ENCODE results near the gene AVPR2.

Gene AVPR2

DNA sequence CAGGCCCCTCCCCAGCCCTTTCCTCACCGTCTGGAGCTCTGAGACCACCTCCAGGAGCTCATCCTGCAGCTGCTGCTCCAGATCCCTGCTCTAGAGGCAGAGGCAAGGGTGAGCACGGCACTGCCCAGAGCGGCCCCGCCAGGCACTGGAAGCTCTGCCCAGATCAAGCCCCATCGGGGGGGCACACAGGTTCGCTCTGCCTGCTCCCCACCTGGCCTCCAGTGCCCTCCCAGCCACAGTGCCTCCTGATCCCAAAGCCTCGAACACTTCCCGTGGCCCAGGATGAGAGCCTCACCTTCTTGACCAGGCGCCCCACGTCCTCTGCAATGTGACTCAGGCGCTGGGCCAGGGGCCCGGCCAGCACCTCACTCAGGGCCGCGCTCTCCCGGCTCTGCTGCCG lies 16.6 kb downstream of the AVPR2 start:
- TF ChIP-seq, protein P1, sequence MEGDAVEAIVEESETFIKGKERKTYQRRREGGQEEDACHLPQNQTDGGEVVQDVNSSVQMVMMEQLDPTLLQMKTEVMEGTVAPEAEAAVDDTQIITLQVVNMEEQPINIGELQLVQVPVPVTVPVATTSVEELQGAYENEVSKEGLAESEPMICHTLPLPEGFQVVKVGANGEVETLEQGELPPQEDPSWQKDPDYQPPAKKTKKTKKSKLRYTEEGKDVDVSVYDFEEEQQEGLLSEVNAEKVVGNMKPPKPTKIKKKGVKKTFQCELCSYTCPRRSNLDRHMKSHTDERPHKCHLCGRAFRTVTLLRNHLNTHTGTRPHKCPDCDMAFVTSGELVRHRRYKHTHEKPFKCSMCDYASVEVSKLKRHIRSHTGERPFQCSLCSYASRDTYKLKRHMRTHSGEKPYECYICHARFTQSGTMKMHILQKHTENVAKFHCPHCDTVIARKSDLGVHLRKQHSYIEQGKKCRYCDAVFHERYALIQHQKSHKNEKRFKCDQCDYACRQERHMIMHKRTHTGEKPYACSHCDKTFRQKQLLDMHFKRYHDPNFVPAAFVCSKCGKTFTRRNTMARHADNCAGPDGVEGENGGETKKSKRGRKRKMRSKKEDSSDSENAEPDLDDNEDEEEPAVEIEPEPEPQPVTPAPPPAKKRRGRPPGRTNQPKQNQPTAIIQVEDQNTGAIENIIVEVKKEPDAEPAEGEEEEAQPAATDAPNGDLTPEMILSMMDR (IDR thresholded peaks at IDR 0.05), result no peak

DNA sequence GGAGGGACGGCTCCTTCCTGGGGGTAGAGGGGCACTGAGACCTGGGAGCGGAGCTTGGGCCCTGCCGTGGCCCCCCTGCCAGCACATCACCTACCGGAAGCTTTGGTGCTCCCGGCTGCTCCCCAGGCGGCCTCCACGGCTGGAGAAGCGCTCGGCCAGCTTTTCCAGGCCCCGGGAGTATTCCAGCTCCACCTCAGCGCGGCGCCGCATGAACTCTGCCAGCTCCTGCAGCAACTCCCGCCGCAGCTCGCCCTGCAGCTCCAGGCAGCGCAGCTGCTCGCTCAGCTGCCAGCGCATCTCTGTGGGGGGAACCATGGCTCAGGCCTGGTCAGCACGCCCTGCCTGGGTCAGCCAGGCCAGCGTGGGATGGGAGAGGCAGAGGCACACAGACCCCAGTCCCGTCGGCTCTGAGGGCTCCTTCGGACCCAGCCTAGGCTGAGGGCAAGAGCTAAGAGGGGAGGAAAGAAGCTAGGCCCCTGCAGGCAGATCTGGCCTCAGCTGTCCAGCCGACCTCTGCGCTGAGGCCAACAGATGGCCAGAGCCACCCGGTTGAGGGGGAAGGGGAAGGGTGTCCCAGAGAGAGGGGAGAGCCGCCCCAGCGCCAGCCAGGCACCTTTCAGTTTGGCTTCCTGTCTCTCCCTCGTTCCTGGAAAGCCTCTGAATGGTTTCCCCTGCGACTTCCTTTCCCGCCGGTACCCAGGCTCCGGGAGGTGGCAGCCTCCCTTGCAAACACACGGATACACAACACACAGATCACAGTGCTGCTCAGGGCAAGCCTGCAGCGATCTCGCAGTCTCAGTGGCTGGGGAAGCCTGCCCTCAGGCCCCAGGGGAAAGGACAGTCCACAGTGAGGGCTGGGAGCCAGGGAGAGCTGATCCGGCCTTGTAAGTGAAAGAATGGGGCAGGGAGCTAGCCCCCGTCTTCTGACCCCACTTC lies 17.3 kb downstream of the AVPR2 start:
- TF ChIP-seq, protein P1 (IDR thresholded peaks at IDR 0.05), result no peak

DNA sequence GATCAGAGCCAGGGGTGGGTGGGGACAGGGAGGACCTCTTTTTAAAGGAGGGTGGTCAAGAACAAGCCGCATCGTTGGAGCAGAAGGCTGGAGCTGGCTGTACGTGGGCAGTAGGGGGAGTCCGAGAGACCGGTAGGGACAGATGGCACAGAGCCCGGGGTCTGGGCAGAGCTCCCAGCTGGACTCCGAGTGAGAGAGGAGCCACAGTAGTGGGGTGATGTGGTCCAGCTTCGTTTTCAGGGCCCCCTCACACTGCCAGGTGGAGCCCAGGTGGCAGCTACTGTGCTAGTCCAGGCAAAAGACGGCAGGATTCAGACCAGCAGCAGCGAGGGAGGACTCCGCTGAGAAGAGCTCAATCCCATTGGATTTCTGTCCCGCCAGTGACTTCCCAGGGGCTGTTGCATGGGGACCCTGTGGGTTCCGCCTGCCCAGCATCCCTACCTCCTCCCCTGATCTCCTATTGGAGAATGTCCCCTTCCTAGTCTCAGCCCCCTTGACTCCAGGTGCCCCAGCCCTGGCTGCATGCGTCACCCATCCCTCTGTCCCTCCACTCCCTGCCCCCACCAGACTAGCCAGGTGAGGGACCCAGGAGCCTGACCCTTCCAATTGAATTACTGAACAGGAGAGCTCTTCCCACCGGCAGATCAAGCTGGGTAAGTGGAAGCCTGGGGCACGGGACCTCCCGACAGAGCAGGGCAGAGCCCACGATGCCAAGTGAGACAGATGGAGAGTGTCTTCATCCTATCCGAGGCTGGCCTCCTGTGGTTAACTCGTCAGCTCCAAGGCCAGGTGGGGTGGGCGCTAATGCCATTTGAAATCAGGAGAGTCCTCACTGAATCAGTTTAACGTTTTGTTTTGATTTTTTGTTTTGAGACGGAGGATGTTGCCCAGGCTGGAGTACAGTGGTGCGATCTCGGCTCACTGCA lies 18.7 kb downstream of the AVPR2 start:
- TF ChIP-seq, protein P1 (IDR thresholded peaks at IDR 0.05), result peak; percentile 53

DNA sequence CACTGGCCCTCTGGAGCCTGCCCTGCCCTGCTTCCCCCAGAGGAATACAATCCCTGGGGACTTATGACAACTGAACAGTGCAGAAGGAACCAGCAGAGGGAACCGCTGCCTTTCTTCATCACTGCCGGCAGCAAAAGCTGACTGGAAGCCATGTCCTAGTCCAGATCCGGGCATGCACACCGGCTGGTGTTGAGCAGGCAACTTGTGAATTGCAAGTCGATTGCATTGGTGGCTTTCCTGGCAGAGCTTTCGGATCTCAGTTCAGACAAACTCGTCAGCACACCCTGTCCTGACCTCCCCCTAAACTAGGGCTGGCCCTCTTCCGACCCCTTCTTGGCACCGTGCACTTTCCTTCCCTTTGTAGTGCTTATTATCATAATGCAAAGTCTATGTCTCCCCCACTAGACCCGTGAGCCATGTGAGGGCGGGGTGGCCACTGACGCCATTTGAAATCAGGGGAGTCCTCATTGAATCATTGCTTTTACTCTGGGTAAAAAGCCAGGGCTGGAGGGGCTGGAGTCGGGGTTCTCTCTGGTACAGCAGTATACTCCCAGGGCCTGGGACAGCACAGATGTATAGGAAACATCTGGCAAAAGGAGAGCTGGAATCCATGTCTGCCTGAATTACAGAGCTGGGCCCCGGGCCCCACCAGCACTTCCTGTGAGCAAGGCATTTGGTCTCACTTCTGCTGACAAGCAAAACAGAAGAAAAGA lies 19.8 kb downstream of the AVPR2 start:
- TF ChIP-seq, protein P1 (IDR thresholded peaks at IDR 0.05), result no peak

DNA sequence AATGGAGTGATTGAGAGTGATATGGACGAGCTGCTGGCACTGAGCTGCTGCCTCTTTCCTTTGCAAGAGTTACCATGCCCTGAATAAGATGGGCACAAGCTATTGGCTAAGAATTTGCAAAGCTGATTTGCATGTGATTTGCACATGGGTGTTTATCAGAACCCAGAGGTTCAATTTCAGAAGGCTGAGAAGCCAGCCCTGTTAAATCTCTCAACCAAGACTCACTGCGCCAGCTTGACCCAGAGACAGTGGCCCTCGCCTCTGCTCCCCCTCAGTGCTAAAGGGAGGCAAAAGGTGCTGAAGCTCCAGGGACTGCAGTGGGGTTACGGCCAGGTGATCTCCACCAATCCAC lies 20.9 kb downstream of the AVPR2 start:
- TF ChIP-seq, protein P1 (IDR thresholded peaks at IDR 0.05), result no peak

DNA sequence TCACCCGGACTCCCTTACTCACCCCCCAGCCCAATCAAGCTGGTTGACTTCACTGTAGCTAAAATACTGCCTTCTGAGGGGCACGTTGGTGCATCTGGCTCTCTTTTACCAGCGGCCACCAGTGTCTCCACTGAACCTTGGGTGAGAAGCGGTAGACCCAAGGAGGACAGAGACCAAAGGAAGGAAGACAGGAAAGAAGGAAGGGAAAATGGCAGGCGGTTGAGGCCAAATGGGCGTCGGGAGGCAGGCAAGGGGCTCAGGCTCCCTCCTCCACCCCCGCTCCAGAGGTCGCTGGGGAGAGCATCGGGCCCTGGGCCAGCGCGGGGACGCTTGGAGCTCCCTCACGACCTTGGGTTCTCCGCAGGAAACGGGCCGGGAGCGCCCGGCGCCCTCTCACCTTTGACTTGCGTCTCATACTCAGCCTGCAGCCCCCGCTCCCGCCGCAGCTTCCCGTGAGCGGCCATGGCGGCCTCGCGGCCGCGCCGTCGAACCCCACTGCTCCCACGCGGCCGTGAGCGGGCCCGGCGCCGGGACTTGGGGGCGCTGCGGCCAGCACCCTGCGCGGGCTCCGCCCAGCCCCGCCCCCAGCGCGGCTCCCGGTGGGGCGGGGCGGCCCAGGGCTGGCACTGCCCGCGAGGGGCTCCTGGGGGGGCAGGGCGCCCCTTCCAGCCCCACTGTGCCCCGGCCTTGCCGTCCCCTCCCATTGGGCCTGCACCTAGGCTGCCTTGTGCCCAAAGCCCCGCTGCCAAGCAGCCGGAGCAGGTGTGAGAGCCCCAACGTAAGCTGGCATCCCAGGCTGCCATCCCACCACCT lies 21.5 kb downstream of the AVPR2 start, which contains the start of gene ARHGAP4:
TSS of gene ARHGAP4 (minus strand) at position 526 of the 813 bp plus-strand sequence. CDS start at position 464, 62 bp downstream.
- TF ChIP-seq, protein P1 (IDR thresholded peaks at IDR 0.05), result no peak

All from LNCAP (cell line).